ENCODE data around the gene PLAC8. TPM values are rescaled to one million over a fixed set of nuclear protein-coding genes. Genes with fewer than 3 reads are reported as not detected.

The PLAC8 gene
- total and polyA plus RNA-seq, 2 of the 4 experiments (the other 2 are of a cell fraction): not detected

- CTCF ChIA-PET: interaction anchor here (1.6 kb wide), 1 partner anchor 27 kb away, joined by 4 read pairs; no protein-coding TSS in a partner anchor
- Histone ChIP-seq H3K4me3 (ENCODE audit: insufficient read depth, low read depth, low read length) (no peak overlapping the region), H3K9me1 (ENCODE audit: insufficient read depth, low read length) (0 out of 2 replicates have a peak, but pooled peaks cover 3% of the 10 kb centered on the region), H2BK15ac (ENCODE audit: low read depth, low read length) (no peak overlapping the region), H4K5ac (ENCODE audit: low read depth, low read length) (no peak overlapping the region), H3K9ac (ENCODE audit: low read depth, low read length) (no peak overlapping the region), H3K4ac (ENCODE audit: low read depth, low read length) (no peak overlapping the region), H3K36me3 (ENCODE audit: control insufficient read depth, insufficient read depth, low read length) (0 out of 2 replicates have a peak, but pooled peaks cover 2% of the 10 kb centered on the region), H3K79me1 (ENCODE audit: low read depth in 1 of 2, low read length in 2 of 2) (no peaks in the 10 kb centered on the region), H3K27ac (ENCODE audit: insufficient read depth, low read length) (no peak overlapping the region), H3K9me3 (ENCODE audit: control insufficient read depth, insufficient read depth, low read length) (no peaks in the 10 kb centered on the region), H4K8ac (ENCODE audit: low read depth in 2 of 2, low read length in 2 of 2) (no peak overlapping the region), H3K27me3 (ENCODE audit: control insufficient read depth, insufficient read depth, low read length) (no peaks in the 10 kb centered on the region), H2BK120ac (ENCODE audit: low read depth, low read length) (no peak overlapping the region), H3K4me2 (ENCODE audit: low read depth, low read length) (no peak overlapping the region), H3K18ac (ENCODE audit: low read depth, low read length) (no peak overlapping the region), H3K23ac (ENCODE audit: low read depth, low read length) (no peak overlapping the region), H3K56ac (ENCODE audit: extremely low read depth, insufficient read depth, low read length) (no peak overlapping the region), H2AFZ (replicated peaks; ENCODE audit: low read length, poor library complexity) (no peak overlapping the region), H4K20me1 (ENCODE audit: insufficient read depth, low read length) (no peaks in the 10 kb centered on the region), H2BK5ac (ENCODE audit: low read depth, low read length, poor library complexity, severe bottlenecking) (no peak overlapping the region), H3K14ac (replicated peaks; ENCODE audit: low read depth, low read length) (no peak overlapping the region), H2AK9ac (replicated peaks; ENCODE audit: low read depth, low read length, poor library complexity) (no peak overlapping the region), H3K4me1 (ENCODE audit: control insufficient read depth, insufficient read depth, low read length) (no peaks in the 10 kb centered on the region), H4K91ac (ENCODE audit: insufficient read depth, low read depth, low read length) (no peak overlapping the region), H2BK20ac (ENCODE audit: low read depth, low read length) (no peak overlapping the region), H2AK5ac (ENCODE audit: low read depth, low read length) (no peak overlapping the region)
- no TSS peak for BruUV-seq (replicated peaks)
- TF ChIP-seq CTCF (conservative IDR thresholded peaks at IDR 0.05; ENCODE audit: low read depth, low read length) (no peak), CEBPB (IDR thresholded peaks at IDR 0.05; ENCODE audit: low read depth, low read length) (no peak), NFE2L2 (IDR thresholded peaks at IDR 0.05; ENCODE audit: low read depth, low read length) (no peak), RAD21 (IDR thresholded peaks at IDR 0.05; ENCODE audit: low read length) (no peak), USF2 (IDR thresholded peaks at IDR 0.05; ENCODE audit: low read depth, low read length) (no peak), SMC3 (IDR thresholded peaks at IDR 0.05; ENCODE audit: low read depth, low read length) (no peak), MXI1 (IDR thresholded peaks at IDR 0.05; ENCODE audit: borderline replicate concordance, low read depth, low read length) (no peak), FOS (IDR thresholded peaks at IDR 0.05; ENCODE audit: low read depth, low read length) (no peak), RCOR1 (IDR thresholded peaks at IDR 0.05; ENCODE audit: insufficient replicate concordance, low read length) (no peak), RFX5 (IDR thresholded peaks at IDR 0.05; ENCODE audit: low read depth, low read length) (no peak), MAZ (IDR thresholded peaks at IDR 0.05; ENCODE audit: borderline replicate concordance, low read depth, low read length) (no peak), MAFK (IDR thresholded peaks at IDR 0.05; ENCODE audit: low read depth, low read length) (no peak), ELK1 (IDR thresholded peaks at IDR 0.05; ENCODE audit: borderline replicate concordance, low read depth, low read length) (no peak), POLR2A (IDR thresholded peaks at IDR 0.05; ENCODE audit: low read depth, low read length) (no peak), BHLHE40 (IDR thresholded peaks at IDR 0.05; ENCODE audit: low read depth, low read length) (no peak), CHD1 (IDR thresholded peaks at IDR 0.05; ENCODE audit: low read depth, low read length) (no peak)
- intact Hi-C loops (cut with micrococcal nuclease) (no loop called here), dilution Hi-C loops (cut with HindIII; ENCODE audit: low sequenced_read_pairs, unreplicated experiment) (no loop called here), in situ Hi-C loops (cut with MboI; ENCODE audit: low sequenced_read_pairs) (no loop called here)
- no peak for ATAC-seq (ENCODE audit: low read depth)
- DNase-seq: no peak
- POLR2A ChIA-PET (ENCODE audit: unreplicated experiment): no interaction called here
- 80% methylated on average over 2 of the region's 4 CpGs; no CpG with 5 or more reads in 1 of the 2 experiments for WGBS, 2 experiments (ENCODE audit: extremely low coverage in 2 of 2, insufficient read length in 1 of 2)
These were observed 31.8 kb downstream of the PLAC8 start for GRCh38 chr4:83082777-83083176.

Data from IMR-90 (cell line).